ENCODE data around the gene PNPLA7.

DNA sequence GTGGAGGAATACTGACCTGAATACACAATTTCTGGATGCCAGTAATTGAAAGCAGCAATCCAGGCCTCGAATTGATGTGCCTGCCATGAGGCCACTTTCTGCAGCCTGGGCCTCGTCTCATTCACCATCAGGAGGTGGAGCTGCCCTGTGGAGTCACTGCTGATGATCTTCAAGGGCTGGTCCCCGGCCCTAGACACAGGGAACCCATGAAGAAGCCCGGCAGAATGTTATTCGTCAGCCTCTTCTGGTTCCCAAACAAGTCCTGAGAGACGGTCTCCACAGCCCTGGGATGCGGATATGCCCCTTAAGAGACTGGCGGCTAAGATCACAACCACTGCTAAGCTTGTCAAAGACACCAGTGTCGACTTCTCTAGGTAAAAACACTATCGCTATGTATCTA is 24.0 kb upstream of the PNPLA7 start:
- no peak for TF ChIP-seq POLR2A (IDR thresholded peaks at IDR 0.05)
- TF ChIP-seq, protein P1, sequence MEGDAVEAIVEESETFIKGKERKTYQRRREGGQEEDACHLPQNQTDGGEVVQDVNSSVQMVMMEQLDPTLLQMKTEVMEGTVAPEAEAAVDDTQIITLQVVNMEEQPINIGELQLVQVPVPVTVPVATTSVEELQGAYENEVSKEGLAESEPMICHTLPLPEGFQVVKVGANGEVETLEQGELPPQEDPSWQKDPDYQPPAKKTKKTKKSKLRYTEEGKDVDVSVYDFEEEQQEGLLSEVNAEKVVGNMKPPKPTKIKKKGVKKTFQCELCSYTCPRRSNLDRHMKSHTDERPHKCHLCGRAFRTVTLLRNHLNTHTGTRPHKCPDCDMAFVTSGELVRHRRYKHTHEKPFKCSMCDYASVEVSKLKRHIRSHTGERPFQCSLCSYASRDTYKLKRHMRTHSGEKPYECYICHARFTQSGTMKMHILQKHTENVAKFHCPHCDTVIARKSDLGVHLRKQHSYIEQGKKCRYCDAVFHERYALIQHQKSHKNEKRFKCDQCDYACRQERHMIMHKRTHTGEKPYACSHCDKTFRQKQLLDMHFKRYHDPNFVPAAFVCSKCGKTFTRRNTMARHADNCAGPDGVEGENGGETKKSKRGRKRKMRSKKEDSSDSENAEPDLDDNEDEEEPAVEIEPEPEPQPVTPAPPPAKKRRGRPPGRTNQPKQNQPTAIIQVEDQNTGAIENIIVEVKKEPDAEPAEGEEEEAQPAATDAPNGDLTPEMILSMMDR (IDR thresholded peaks at IDR 0.05), result no peak
